Right kidney (tissue), 1 donor: ENCODE results near the gene CCDC183.
"Not testable (repeated sequence)": the region's sequence is repeated elsewhere in the genome, so short reads cannot be mapped to it uniquely, and the experiment has no call there.

Experiments
- DNase-seq: peaks from one replicate; pipeline ENCODE4 v3.0.0-alpha.2; 2016

CCDC183 gene

GRCh38 chr9:136760834-136761544, 35.1 kb upstream of the CCDC183 start:
- not testable (repeated sequence) for DNase-seq

GRCh38 chr9:136761545-136761981, 34.6 kb upstream of the CCDC183 start:
- DNase-seq, result no peak

- no peak for DNase-seq
Measured at GRCh38 chr9:136762221-136762691, 33.9 kb upstream of the CCDC183 start.

- DNase-seq, result peak; percentile 57
Measured at GRCh38 chr9:136762915-136763648, 33.1 kb upstream of the CCDC183 start.

- no peak for DNase-seq
Measured at GRCh38 chr9:136763649-136764035, 32.5 kb upstream of the CCDC183 start.

- DNase-seq, result no peak
Measured at GRCh38 chr9:136764301-136764891, 31.7 kb upstream of the CCDC183 start, which contains the start of gene LCN15. TSS of gene LCN15 (minus strand) at chr9:136764518. CDS start at chr9:136764488, 30 bp downstream.

- no peak for DNase-seq
Measured at GRCh38 chr9:136765041-136765440, 31.1 kb upstream of the CCDC183 start.

- DNase-seq, result not testable (repeated sequence)
Measured at GRCh38 chr9:136765745-136766409, 30.3 kb upstream of the CCDC183 start.

GRCh38 chr9:136766410-136767120, 29.6 kb upstream of the CCDC183 start:
- not testable (repeated sequence) for DNase-seq

GRCh38 chr9:136769710-136770191, 26.4 kb upstream of the CCDC183 start:
- DNase-seq, result no peak

GRCh38 chr9:136771907-136772415, 24.2 kb upstream of the CCDC183 start:
- no peak for DNase-seq

- DNase-seq, result no peak
Measured at GRCh38 chr9:136773386-136774044, 22.6 kb upstream of the CCDC183 start.

GRCh38 chr9:136774416-136775045, 21.6 kb upstream of the CCDC183 start:
- DNase-seq, result no peak

- DNase-seq, result no peak
Measured at GRCh38 chr9:136775191-136775590, 20.9 kb upstream of the CCDC183 start.

- no peak for DNase-seq
Measured at GRCh38 chr9:136776947-136777346, 19.2 kb upstream of the CCDC183 start.

GRCh38 chr9:136777359-136777758, 18.8 kb upstream of the CCDC183 start:
- DNase-seq, result no peak

GRCh38 chr9:136779808-136780207, 16.3 kb upstream of the CCDC183 start:
- no peak for DNase-seq

- DNase-seq, result no peak
Measured at GRCh38 chr9:136782452-136782851, 13.7 kb upstream of the CCDC183 start.

GRCh38 chr9:136784249-136784996, 11.7 kb upstream of the CCDC183 start:
- DNase-seq, result no peak

GRCh38 chr9:136784997-136785361, 11.2 kb upstream of the CCDC183 start:
- no peak for DNase-seq
